ENCODE data around the gene CIBAR2. TPM values are rescaled to one million over a fixed set of nuclear protein-coding genes. Genes with fewer than 3 reads are reported as not detected.

The CIBAR2 gene
- total RNA-seq, 4 donors from 2014 or later = not detected

- TF ChIP-seq, protein P1, sequence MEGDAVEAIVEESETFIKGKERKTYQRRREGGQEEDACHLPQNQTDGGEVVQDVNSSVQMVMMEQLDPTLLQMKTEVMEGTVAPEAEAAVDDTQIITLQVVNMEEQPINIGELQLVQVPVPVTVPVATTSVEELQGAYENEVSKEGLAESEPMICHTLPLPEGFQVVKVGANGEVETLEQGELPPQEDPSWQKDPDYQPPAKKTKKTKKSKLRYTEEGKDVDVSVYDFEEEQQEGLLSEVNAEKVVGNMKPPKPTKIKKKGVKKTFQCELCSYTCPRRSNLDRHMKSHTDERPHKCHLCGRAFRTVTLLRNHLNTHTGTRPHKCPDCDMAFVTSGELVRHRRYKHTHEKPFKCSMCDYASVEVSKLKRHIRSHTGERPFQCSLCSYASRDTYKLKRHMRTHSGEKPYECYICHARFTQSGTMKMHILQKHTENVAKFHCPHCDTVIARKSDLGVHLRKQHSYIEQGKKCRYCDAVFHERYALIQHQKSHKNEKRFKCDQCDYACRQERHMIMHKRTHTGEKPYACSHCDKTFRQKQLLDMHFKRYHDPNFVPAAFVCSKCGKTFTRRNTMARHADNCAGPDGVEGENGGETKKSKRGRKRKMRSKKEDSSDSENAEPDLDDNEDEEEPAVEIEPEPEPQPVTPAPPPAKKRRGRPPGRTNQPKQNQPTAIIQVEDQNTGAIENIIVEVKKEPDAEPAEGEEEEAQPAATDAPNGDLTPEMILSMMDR (IDR thresholded peaks at IDR 0.05) = no peak
- TF ChIP-seq POLR2A (IDR thresholded peaks at IDR 0.05) = no peak
- peaks cover 0 to 13% (median 0%) of the 10 kb centered on the region in 4 donors for H3K4me1 ChIP-seq
- no peaks in the 10 kb centered on the region for H3K27me3 ChIP-seq
Observed at GRCh38 chr16:85093705-85094104, 18.6 kb downstream of the CIBAR2 start.

GRCh38 chr16:85092851-85093250 lies 19.4 kb downstream of the CIBAR2 start:
- Histone ChIP-seq H3K4me3 (no peak overlapping the region), H3K4me1 (peaks cover 0 to 13% (median 0%) of the 10 kb centered on the region in 4 donors), H3K36me3 (peaks cover 0 to 9% (median 0%) of the 10 kb centered on the region in 3 donors), H3K27me3 (no peaks in the 10 kb centered on the region), H3K27ac (no peak overlapping the region), H3K9me3 (no peaks in the 10 kb centered on the region)
- DNase-seq = no peak
- TF ChIP-seq, protein P1 (IDR thresholded peaks at IDR 0.05) = no peak
- TF ChIP-seq POLR2A (IDR thresholded peaks at IDR 0.05) = no peak

More at GRCh38 chr16:85093705-85094104, 18.6 kb downstream of the CIBAR2 start:
- Histone ChIP-seq H3K4me3 (no peak overlapping the region), H3K36me3 (peaks cover 0 to 4% (median 0%) of the 10 kb centered on the region in 3 donors), H3K27ac (no peak overlapping the region), H3K9me3 (no peaks in the 10 kb centered on the region)
- no peak for DNase-seq

DNA sequence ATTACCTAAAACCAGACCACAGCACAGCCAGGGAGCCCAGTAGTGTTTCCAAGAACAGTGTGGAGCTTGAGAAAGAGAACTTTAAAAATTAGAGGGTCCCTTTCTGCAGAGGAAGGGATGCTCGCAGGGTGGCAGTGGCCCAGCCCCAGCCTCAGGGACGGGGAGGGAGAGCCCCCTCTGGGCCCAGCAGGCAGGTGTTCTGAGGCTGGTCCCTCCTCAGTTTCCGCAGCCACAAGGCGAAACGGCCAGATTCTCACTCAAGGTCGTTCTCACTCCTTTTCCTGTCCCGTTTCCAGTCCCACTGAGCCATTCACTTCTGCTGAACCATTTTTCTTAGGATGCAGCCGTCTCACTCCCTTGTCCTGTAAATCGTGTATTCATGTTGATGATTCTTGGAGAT lies 20.0 kb downstream of the CIBAR2 start:
- H3K36me3 ChIP-seq = peaks cover 0 to 9% (median 0%) of the 10 kb centered on the region in 3 donors
- H3K4me1 ChIP-seq = peaks cover 0 to 13% (median 0%) of the 10 kb centered on the region in 4 donors
- no peak for DNase-seq
- no peaks in the 10 kb centered on the region for H3K27me3 ChIP-seq
- no peak overlapping the region for H3K4me3 ChIP-seq
- H3K27ac ChIP-seq = no peak overlapping the region
- TF ChIP-seq, protein P1 (IDR thresholded peaks at IDR 0.05) = no peak
- no peak for TF ChIP-seq POLR2A (IDR thresholded peaks at IDR 0.05)
- H3K9me3 ChIP-seq = no peaks in the 10 kb centered on the region

DNA sequence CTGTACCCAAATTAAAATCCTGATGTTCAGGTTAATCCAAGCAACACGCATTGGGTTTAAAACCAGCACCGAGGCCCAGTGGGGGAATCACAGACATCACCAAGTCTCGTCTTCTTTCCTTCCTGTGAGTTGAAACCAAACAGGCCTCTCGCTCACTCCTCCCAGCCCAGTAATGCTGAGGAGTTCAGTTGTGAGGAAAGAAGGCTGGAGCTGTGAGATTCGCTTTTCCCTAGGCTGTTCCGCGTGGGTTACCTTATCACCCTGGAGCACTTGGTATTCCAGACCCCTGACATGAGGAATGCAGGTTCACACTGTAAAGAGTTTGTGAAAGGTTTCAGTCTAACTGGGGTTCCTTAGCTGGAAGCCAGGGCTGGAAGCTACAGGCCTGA lies 20.8 kb downstream of the CIBAR2 start:
- H3K9me3 ChIP-seq = no peaks in the 10 kb centered on the region
- H3K27me3 ChIP-seq = no peaks in the 10 kb centered on the region
- no peak for TF ChIP-seq POLR2A (IDR thresholded peaks at IDR 0.05)
- TF ChIP-seq, protein P1 (IDR thresholded peaks at IDR 0.05) = no peak
- H3K27ac ChIP-seq = no peak overlapping the region
- no peak for DNase-seq
- peaks cover 0 to 9% (median 0%) of the 10 kb centered on the region in 3 donors for H3K36me3 ChIP-seq
- H3K4me1 ChIP-seq = peaks cover 0 to 18% (median 0%) of the 10 kb centered on the region in 4 donors
- H3K4me3 ChIP-seq = no peak overlapping the region

- TF ChIP-seq, protein P1 (IDR thresholded peaks at IDR 0.05) = no peak
- no peak for TF ChIP-seq POLR2A (IDR thresholded peaks at IDR 0.05)
- H3K27me3 ChIP-seq = no peaks in the 10 kb centered on the region
- no peak overlapping the region for H3K4me3 ChIP-seq
- peaks cover 0 to 9% (median 0%) of the 10 kb centered on the region in 3 donors for H3K36me3 ChIP-seq
- H3K4me1 ChIP-seq = peaks cover 0 to 21% (median 0%) of the 10 kb centered on the region in 4 donors
- H3K27ac ChIP-seq = no peak overlapping the region
- no peaks in the 10 kb centered on the region for H3K9me3 ChIP-seq
- peak in 1 of 3 donors; percentile 64 for DNase-seq
Observed at GRCh38 chr16:85090873-85091521, 21.3 kb downstream of the CIBAR2 start.

Data from Peyer's patch (tissue), 4 donors.